ENCODE results near the gene CRCP. TPM values are rescaled to one million over a fixed set of nuclear protein-coding genes. Genes with fewer than 3 reads are reported as not detected.
"Not testable (repeated sequence)": the region's sequence is repeated elsewhere in the genome, so short reads cannot be mapped to it uniquely, and the experiment has no call there.

CRCP gene
- total and polyA plus RNA-seq, 12 donors = 11.3 to 31.1 (median 22.5) TPM

GRCh38 chr7:66173856-66174255 lies 59.2 kb downstream of the CRCP start:
- 96% methylated on average over 5 of the region's 5 CpGs for WGBS, 2 donors
- H3K27me3 ChIP-seq = no peaks in the 10 kb centered on the region
- H3K4me3 ChIP-seq = no peak overlapping the region
- no peak overlapping the region for H3K27ac ChIP-seq
- intact Hi-C loops (cut with DNase I) = no loop called here
- H3K36me3 ChIP-seq = no peaks in the 10 kb centered on the region
- DNase-seq (no peak), ATAC-seq (no peak)
- H3K9me3 ChIP-seq = no peaks in the 10 kb centered on the region
- TF ChIP-seq CTCF (IDR thresholded peaks at IDR 0.05) = no peak
- H3K4me1 ChIP-seq = peaks cover 0 to 16% (median 4%) of the 10 kb centered on the region in 9 donors

- H3K9me3 ChIP-seq; H3K27ac ChIP-seq; H3K27me3 ChIP-seq; ATAC-seq; intact Hi-C loops (cut with DNase I); H3K4me3 ChIP-seq; H3K36me3 ChIP-seq; DNase-seq: not testable (repeated sequence)
- H3K4me1 ChIP-seq = peaks cover 0 to 13% (median 4%) of the 10 kb centered on the region in 9 donors
- 95% methylated on average over 8 of the region's 8 CpGs for WGBS, 2 donors
Observed at GRCh38 chr7:66175006-66175405, 60.4 kb downstream of the CRCP start.

GRCh38 chr7:66176914-66177313 lies 62.3 kb downstream of the CRCP start:
- DNase-seq = no peak

GRCh38 chr7:66178258-66178657 lies 63.6 kb downstream of the CRCP start:
- no peak for TF ChIP-seq CTCF (IDR thresholded peaks at IDR 0.05)
- no peaks in the 10 kb centered on the region for H3K4me1 ChIP-seq
- ATAC-seq (no peak), DNase-seq (no peak)
- no peak overlapping the region for H3K4me3 ChIP-seq
- no peak overlapping the region for H3K27ac ChIP-seq
- H3K9me3 ChIP-seq = no peaks in the 10 kb centered on the region
- no peaks in the 10 kb centered on the region for H3K27me3 ChIP-seq
- intact Hi-C loops (cut with DNase I) = no loop called here
- WGBS, 2 donors = 98% methylated on average over 2 of the region's 2 CpGs
- no peaks in the 10 kb centered on the region for H3K36me3 ChIP-seq

More at GRCh38 chr7:66176914-66177313, 62.3 kb downstream of the CRCP start:
- TF ChIP-seq CTCF (IDR thresholded peaks at IDR 0.05) = no peak
- Histone ChIP-seq H3K4me1 (no peaks in the 10 kb centered on the region), H3K36me3 (no peaks in the 10 kb centered on the region), H3K27me3 (no peaks in the 10 kb centered on the region), H3K4me3 (no peak overlapping the region), H3K27ac (no peak overlapping the region), H3K9me3 (no peaks in the 10 kb centered on the region)
- intact Hi-C loops (cut with DNase I) = no loop called here
- 58 to 60% methylated on average over 2 of the region's 2 CpGs for WGBS, 2 donors
- ATAC-seq = peak in 1 of 8 donors; percentile 45

GRCh38 chr7:66181329-66181728 lies 66.7 kb downstream of the CRCP start:
- DNase-seq = no peak
- Histone ChIP-seq H3K4me3 (no peak overlapping the region), H3K9me3 (peaks cover 0 to 5% (median 0%) of the 10 kb centered on the region in 11 donors), H3K27ac (no peak overlapping the region), H3K27me3 (no peaks in the 10 kb centered on the region), H3K36me3 (no peaks in the 10 kb centered on the region), H3K4me1 (no peaks in the 10 kb centered on the region)
- no peak for ATAC-seq
- TF ChIP-seq CTCF (IDR thresholded peaks at IDR 0.05) = no peak
- intact Hi-C loops (cut with DNase I) = no loop called here

All from heart right ventricle (tissue), 16 donors.